ENCODE measurements around the gene BRINP1.

The BRINP1 gene

DNA sequence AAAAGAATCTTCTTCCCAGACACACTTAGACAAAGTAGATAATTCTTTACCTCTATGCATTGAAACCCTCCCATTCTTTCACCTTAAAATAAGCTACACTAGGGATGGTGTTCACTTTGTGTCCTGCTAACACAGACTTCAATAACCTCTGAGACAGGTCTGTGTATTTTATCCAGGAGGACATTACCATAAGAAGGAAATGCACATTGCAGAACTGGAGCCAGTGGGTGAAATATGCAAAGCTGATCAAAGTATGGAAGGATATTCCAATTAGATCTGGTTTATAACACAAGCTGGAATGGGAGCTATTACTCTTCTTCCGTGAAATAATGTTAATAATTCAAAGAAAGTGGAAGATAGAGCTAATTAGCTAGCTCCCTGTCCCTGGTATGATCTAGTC is 204.1 kb downstream of the BRINP1 start:
- no peaks in the 10 kb centered on the region for H3K4me1 ChIP-seq (ENCODE audit: control insufficient read depth in 1 of 2, insufficient read depth in 1 of 2, low read depth in 1 of 2, low read length in 1 of 2)
- H3K27ac ChIP-seq = no peak overlapping the region
- H3K9me3 ChIP-seq = no peaks in the 10 kb centered on the region
- peaks cover 4% of the 10 kb centered on the region for H3K27me3 ChIP-seq
- no peak overlapping the region for H3K4me3 ChIP-seq (ENCODE audit: low read depth in 1 of 2, low read length in 1 of 2)
- H3K36me3 ChIP-seq = no peaks in the 10 kb centered on the region
- TF ChIP-seq, protein P1, sequence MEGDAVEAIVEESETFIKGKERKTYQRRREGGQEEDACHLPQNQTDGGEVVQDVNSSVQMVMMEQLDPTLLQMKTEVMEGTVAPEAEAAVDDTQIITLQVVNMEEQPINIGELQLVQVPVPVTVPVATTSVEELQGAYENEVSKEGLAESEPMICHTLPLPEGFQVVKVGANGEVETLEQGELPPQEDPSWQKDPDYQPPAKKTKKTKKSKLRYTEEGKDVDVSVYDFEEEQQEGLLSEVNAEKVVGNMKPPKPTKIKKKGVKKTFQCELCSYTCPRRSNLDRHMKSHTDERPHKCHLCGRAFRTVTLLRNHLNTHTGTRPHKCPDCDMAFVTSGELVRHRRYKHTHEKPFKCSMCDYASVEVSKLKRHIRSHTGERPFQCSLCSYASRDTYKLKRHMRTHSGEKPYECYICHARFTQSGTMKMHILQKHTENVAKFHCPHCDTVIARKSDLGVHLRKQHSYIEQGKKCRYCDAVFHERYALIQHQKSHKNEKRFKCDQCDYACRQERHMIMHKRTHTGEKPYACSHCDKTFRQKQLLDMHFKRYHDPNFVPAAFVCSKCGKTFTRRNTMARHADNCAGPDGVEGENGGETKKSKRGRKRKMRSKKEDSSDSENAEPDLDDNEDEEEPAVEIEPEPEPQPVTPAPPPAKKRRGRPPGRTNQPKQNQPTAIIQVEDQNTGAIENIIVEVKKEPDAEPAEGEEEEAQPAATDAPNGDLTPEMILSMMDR (IDR thresholded peaks at IDR 0.05) = no peak

DNA sequence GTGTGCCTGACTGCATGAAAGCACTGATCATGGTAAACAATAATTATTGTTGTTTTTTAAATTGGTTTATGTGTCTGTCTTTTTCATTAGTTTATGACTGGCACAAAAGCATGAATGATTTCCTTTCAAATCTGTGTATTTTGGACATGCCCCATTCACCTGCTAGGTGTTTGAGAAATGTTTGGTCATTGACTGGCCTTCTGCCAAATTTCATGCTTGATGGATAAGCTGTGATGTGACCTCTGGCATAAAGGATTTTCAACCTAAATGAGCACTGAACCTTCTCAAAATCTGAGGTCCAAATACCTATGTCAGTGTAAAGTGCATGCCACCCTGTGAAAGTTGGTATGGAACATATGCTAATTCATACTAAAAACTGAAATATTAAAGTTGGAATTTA is 204.5 kb downstream of the BRINP1 start:
- TF ChIP-seq, protein P1 (IDR thresholded peaks at IDR 0.05) = no peak
- H3K27ac ChIP-seq = no peak overlapping the region
- no peak overlapping the region for H3K4me3 ChIP-seq (ENCODE audit: low read depth in 1 of 2, low read length in 1 of 2)
- H3K9me3 ChIP-seq = no peaks in the 10 kb centered on the region
- peaks cover 4% of the 10 kb centered on the region for H3K27me3 ChIP-seq
- no peaks in the 10 kb centered on the region for H3K36me3 ChIP-seq
- no peaks in the 10 kb centered on the region for H3K4me1 ChIP-seq (ENCODE audit: control insufficient read depth in 1 of 2, insufficient read depth in 1 of 2, low read depth in 1 of 2, low read length in 1 of 2)

DNA sequence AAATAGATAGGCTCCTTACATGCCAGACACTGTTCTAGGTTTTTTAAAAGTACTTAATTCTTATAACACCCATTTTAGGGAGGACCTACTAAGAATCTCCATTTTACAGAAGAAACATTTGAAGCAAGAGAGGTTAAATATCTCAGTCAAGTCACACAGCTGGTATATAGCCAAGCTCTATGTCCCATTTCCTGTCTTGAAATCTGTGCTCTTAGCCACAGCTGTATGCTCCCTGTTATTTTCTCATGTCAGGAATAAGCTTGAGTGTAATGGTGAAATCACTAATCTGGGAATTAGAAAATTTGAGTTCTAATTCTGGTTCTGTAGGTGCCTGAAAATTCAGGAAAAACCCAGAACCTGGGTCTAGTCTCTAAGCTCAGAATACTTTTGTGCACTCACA is 208.7 kb downstream of the BRINP1 start:
- Histone ChIP-seq H3K27ac (no peak overlapping the region), H3K9me3 (no peaks in the 10 kb centered on the region), H3K4me3 (ENCODE audit: low read depth in 1 of 2, low read length in 1 of 2) (no peak overlapping the region), H3K27me3 (no peaks in the 10 kb centered on the region), H3K4me1 (ENCODE audit: control insufficient read depth in 1 of 2, insufficient read depth in 1 of 2, low read depth in 1 of 2, low read length in 1 of 2) (no peaks in the 10 kb centered on the region), H3K36me3 (no peaks in the 10 kb centered on the region)
- TF ChIP-seq, protein P1 (IDR thresholded peaks at IDR 0.05) = no peak

DNA sequence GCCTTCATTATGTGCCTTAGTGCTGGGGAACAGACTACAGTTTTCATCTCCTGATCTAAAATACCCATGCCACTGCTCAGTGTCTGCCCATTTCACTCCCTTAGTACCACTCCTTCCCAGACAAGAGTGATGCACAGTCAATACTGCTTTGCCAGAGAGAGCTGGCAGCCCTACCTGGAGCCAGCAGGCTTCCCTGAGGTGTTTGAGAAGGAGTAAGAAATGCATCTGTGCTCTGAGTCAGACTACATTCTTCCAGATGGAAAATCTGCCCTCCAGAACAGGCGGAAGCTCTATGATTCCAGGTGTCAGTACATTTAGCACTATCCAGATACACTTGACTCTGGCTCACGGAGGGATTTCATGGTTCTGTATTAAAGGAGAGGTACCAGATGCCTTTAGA is 209.8 kb downstream of the BRINP1 start:
- H3K4me1 ChIP-seq (ENCODE audit: control insufficient read depth in 1 of 2, insufficient read depth in 1 of 2, low read depth in 1 of 2, low read length in 1 of 2) = no peaks in the 10 kb centered on the region
- TF ChIP-seq, protein P1 (IDR thresholded peaks at IDR 0.05) = no peak
- no peaks in the 10 kb centered on the region for H3K27me3 ChIP-seq
- no peaks in the 10 kb centered on the region for H3K36me3 ChIP-seq
- H3K27ac ChIP-seq = no peak overlapping the region
- no peaks in the 10 kb centered on the region for H3K9me3 ChIP-seq
- no peak overlapping the region for H3K4me3 ChIP-seq (ENCODE audit: low read depth in 1 of 2, low read length in 1 of 2)

DNA sequence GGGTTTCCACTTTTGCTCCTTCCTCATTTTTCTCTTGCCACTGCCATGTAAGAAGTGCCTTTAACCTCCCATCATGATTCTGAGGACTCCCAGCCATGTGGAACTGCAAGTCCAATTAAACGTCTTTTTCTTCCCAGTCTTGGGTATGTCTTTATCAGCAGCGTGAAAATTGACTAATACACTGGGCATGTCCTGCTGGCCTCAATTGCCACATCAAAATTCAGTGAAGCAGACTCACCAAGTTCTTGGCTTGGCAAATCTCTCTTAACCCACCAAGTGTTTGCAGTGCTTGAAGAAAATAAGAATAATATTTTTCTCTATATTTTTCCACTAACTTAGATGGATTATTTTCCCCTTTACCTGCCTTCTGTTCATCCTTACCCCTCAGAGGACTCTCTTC is 212.0 kb downstream of the BRINP1 start:
- Histone ChIP-seq H3K36me3 (no peaks in the 10 kb centered on the region), H3K4me1 (ENCODE audit: control insufficient read depth in 1 of 2, insufficient read depth in 1 of 2, low read depth in 1 of 2, low read length in 1 of 2) (no peaks in the 10 kb centered on the region), H3K27me3 (no peaks in the 10 kb centered on the region), H3K4me3 (ENCODE audit: low read depth in 1 of 2, low read length in 1 of 2) (no peak overlapping the region), H3K27ac (no peak overlapping the region), H3K9me3 (no peaks in the 10 kb centered on the region)
- TF ChIP-seq, protein P1 (IDR thresholded peaks at IDR 0.05) = no peak

DNA sequence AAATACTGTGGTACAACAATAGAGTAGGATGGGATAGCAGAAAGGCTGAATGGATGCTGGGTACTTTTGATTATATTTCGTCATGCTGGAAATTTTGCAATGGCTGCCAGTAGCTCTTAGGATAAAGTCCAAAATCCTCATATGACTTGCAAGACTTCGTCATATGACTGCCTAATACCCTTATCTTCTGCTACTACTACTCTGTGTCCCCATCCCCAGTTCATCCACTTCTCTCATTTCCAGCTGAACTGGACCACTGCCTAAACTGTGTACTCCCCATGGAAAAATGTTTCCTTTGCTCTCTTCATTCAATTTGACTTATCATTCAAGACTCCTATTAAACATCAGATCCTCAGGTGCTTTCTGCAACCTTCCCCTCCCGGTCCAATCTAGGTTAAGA is 212.9 kb downstream of the BRINP1 start:
- no peaks in the 10 kb centered on the region for H3K9me3 ChIP-seq
- no peaks in the 10 kb centered on the region for H3K4me1 ChIP-seq (ENCODE audit: control insufficient read depth in 1 of 2, insufficient read depth in 1 of 2, low read depth in 1 of 2, low read length in 1 of 2)
- no peak overlapping the region for H3K27ac ChIP-seq
- H3K27me3 ChIP-seq = no peaks in the 10 kb centered on the region
- H3K36me3 ChIP-seq = no peaks in the 10 kb centered on the region
- no peak overlapping the region for H3K4me3 ChIP-seq (ENCODE audit: low read depth in 1 of 2, low read length in 1 of 2)
- TF ChIP-seq, protein P1 (IDR thresholded peaks at IDR 0.05) = no peak
